GM21367 (cell line): ENCODE measurements around the gene TIMM17A.

ENCODE experiments used
- ATAC-seq: cut with Tn5 transposase; IDR thresholded peaks from one replicate; pipeline ENCODE4 v1.9.1; 2021; ENCODE audit not compliant: unreplicated experiment

Gene TIMM17A

DNA sequence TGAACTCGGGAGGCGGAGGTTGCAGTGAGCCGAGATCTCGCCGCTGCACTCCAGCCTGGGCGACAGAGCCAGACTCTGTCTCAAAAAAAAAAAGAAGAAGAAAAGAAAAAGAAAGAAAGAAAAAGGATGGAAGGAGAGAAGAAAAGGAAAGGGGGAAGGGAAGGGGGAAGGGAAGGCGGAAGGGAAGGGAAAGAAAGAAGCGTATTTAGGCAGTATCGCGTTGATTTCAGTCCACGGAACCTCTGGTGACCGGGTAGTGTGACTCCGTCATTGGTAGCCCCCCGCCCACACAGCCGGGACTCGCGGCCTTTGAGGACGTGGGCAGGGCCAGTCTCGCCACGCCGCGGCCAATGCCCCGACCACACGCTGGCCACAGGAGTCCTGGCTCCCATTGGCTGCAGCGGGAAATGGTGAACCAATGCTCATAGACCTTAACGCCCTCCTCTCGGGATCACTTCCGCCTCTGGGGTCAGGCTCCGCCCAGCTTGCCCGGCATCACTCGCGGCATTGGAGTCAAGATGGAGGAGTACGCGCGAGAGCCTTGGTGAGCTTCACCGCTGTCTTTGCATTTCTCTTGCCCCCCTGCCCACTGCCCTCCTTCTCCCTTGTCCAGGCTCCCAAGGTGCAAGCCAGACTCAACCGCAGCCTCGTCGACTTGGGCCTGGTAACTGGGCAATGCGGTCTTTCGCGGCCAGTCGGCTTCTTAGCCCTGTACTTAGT, at the start of gene TIMM17A:
TIMM17A (plus strand) TSS at position 495 of the 720 bp plus-strand sequence; CDS start at position 519, 24 bp downstream.
- peak; percentile 99 for ATAC-seq

- no peak for ATAC-seq
Observed at GRCh38 chr1:201906336-201906735, 49.0 kb upstream of the TIMM17A start.

GRCh38 chr1:201907621-201908020, 47.7 kb upstream of the TIMM17A start:
- no peak for ATAC-seq

DNA sequence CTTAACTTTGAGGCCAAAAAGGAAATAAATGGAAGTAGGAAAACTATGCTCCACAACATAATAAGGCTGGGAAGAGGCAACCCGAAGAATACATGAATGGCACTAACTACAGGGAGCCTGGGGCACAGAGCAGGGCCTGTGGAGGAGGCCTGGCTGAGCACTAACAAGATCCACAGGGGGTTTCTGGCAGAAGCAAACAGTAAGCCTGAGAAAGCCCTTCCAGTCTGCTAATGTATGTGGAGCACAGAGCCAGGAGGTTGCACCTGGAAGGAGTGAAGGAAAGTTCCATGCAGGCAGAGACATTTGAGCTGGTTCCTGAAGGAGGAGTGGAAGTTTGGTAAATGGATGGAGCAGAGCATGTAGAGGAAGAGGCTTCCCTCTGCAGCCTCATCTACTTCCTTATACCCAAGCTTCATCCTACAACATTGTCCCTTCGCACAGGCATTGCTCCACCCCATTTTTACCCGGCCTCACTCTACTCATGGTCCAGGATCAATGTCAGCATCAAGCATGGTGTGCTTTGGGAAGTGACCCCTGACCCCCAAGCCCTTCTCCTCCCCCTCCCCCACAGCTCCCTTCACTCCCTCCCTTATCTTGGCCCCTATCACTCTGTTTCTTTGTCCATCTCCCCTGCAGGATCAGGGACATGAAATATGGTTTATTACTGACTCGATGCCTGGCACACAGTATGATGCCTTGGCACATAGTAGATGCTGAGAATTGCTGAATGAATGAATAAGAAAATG, 43.3 kb upstream of the TIMM17A start:
- ATAC-seq, result no peak

DNA sequence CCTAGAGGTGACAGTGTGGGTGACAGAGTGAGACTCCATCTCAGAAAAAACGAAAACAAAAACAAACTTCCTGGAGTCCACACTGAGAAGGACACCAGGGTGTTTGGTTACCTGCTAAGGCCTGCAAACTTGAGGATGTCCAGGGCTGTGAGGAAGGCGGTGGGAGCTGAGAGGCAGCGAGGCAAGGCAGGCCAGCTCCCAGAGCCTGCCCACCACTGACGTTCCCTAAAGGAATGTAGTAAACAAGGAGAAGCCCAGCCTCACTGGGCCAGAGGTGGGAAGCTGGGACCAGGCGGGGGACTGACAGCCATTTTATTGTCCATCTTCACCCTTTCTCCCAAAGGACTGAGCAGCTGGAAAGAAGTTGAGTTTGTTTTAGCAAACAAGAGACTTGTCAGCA, 42.5 kb upstream of the TIMM17A start:
- no peak for ATAC-seq

GRCh38 chr1:201914456-201915235, 40.7 kb upstream of the TIMM17A start:
- ATAC-seq, result no peak

DNA sequence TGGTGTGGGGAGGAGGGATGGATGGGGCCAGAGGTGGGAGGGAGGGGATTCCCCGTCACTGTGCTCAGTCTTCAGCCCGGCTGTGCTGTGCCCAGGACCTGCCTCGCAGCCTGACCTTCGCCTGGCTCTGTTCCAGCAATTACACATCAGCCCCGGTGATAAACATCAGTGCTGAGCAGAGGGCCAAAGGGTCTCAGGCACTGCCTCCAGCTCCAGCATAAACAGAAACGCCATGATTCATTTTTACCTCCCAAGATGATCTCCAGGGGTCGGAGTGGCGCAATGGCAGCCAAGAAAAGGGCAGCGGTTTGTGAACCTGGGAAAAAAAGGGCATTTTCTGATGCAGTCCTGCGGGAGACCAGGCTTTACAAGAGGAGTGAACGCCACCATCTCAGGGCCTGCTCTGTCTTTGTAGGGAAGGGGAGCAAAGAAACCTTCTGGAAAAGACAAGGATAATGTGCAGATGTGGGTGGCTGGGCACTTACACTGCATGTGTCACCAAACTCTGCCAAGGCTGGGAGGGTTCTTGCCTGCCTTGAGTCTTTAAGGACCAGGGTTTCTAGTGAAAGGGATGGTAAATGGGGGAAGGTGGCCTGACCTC, 38.6 kb upstream of the TIMM17A start:
- no peak for ATAC-seq

GRCh38 chr1:201917362-201918033, 37.8 kb upstream of the TIMM17A start:
- no peak for ATAC-seq

DNA sequence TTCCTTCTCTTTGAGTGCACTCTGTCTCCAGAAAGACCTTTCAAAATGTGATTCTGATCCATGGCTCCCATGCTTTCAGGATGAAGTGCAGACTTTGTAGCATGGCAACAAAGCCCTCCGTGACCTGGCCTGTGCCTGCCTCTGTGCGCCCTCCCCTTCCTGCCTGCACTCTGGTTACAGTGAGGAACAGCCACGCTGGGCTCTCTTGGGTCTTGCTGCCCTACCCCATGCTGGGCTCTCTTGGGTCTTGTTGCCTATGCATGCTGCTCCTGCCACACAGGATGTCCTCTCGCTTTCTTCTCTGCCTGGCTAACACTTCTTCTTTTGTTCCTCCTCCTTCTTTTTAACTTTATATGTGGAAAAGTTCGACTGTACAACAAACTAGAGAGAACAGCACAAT, 37.0 kb upstream of the TIMM17A start:
- ATAC-seq, result no peak

DNA sequence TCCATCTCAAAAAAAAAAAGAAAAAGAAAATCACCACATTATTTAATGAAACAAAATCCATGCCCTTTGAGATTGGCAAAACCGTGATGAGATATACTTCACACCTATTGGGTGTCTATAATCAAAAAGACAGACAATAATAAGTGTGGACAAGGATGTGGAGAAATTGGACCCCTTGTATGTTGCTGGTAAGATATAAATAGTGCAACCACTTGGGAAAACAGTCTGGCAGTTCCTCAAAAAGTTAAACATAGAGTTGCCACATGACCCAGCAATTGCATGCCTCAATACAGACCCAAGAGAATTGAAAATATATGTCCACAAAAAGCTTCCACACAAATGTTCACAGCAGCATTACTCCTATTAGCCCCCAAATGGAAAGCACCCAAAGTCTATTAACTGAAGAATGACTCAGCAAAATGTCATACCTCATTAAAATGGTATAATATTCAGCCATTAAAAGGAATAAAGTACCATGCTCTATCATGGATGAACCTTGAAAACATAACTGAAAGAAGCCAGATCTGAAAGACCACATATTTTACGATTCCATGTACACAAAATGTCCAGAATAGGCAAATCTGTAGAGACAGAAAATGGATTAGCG, 33.2 kb upstream of the TIMM17A start:
- ATAC-seq, result no peak

DNA sequence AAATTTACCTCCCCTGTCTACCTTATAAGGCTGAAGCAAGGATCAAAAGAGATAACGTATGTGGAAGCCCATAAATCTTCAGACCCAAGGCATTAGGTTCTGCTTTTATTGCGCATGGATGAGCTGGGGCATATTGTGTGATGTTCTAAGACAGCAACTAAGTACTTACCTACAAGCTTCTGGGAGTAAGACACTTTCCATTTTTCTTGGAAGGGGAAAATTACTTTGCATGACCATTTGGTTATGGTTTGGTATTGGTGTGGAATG, 30.1 kb upstream of the TIMM17A start:
- no peak for ATAC-seq

- no peak for ATAC-seq
Observed at GRCh38 chr1:201925981-201926645, 29.2 kb upstream of the TIMM17A start.

DNA sequence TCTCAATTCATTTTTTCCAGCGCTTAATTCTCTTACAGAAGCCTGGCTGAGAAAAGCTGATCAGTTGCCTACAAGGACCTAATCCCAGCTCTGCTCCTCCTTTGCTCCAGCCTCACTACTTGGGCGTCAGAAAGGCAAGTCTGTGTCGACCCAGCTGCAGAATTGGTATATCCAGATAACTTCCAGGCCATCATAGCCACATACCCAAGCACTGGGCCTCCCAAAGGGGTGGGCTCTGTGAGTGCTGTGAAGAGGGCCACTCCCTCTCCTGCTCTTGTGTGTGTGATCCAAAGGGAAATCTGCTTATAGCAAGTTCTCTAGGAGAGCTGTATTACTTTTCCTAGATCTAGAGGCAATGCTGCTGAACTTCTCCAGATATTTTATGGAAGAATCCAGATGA, 27.0 kb upstream of the TIMM17A start:
- ATAC-seq, result no peak

GRCh38 chr1:201930137-201930536, 25.2 kb upstream of the TIMM17A start:
- ATAC-seq, result no peak

DNA sequence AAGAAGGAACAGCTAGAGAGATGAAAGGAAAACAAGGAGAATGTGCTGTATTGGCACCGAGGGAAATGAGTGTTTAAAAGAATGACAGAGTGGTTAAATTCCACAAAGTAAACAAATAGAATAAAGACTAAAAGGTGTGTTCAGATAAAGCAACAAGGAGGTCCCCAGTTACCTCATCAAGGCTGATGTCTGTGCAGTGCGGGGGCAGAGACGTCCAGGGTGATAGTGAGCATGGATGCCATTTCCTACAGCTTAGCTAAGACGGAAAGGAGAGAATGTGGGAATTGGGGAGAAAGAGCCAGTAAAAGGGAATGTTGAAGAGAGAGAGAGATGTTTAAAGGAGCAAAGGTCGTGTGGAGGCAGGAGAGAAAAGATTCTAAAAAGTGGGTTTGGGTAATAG, 24.5 kb upstream of the TIMM17A start:
- ATAC-seq, result no peak

GRCh38 chr1:201933840-201934430, 21.4 kb upstream of the TIMM17A start:
- ATAC-seq, result no peak

- no peak for ATAC-seq
Observed at GRCh38 chr1:201937624-201938213, 17.6 kb upstream of the TIMM17A start.

- no peak for ATAC-seq
Observed at GRCh38 chr1:201938440-201939035, 16.8 kb upstream of the TIMM17A start.

DNA sequence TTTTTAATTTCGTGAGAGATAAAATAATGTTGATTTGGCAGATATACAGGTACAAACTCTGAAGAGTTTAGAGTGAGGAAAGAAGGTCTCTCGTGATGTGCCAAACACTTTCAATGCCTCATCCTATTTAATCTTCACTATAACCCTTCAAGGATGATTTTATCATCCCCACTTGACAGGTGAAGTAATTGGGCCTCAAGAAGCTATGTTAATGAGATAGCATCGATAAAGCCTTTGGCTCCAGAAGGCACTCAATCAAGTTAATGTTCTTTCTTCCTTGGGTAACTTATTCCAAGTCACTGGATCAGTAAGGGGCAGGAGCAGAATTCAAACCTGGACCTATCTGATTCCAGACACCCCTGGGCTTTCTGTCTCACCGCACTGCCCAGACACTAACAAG, 16.2 kb upstream of the TIMM17A start:
- no peak for ATAC-seq
